HepG2 (cell line): ENCODE data around the gene HID1. TPM values are rescaled to one million over a fixed set of nuclear protein-coding genes. Genes with fewer than 3 reads are reported as not detected.

Source experiments
- ATF7 ChIP-seq, 2 experiments: fragments of 450-650 bp in 1 of 2; sonication (generic) in 1 of 2; formaldehyde crosslinking in 1 of 2; IDR thresholded peaks; 2 replicates each; pipeline versions ENCODE4 v1.4.0 to v1.6.1; 2016 to 2020; ENCODE audit warnings: antibody characterized with exemption in 1 of 2, mild to moderate bottlenecking in 1 of 2, missing genetic modification reagents in 1 of 2
- EEA1 ChIP-seq: sonication (generic); formaldehyde crosslinking; IDR thresholded peaks from 2 replicates; pipeline ENCODE4 v1.5.1; 2020; ENCODE audit warnings: mild to moderate bottlenecking, missing genetic modification reagents, borderline replicate concordance
- GPN1 ChIP-seq: sonication (generic); formaldehyde crosslinking; IDR thresholded peaks from 2 replicates; pipeline ENCODE4 v1.5.1; 2020; ENCODE audit warnings: missing genetic modification reagents, borderline replicate concordance
- HOXA5 ChIP-seq: sonication (generic); formaldehyde crosslinking; IDR thresholded peaks from 2 replicates; pipeline ENCODE4 v1.4.0; 2020; ENCODE audit warnings: missing genetic modification reagents
- IRX3 ChIP-seq: sonication (generic); formaldehyde crosslinking; IDR thresholded peaks from 2 replicates; pipeline ENCODE4 v1.8.1; 2023; ENCODE audit warnings: mild to moderate bottlenecking, low read depth, missing genetic modification reagents, borderline replicate concordance
- MBNL3 ChIP-seq: fragments of 250-450 bp; sonication (Bioruptor Pico); conservative IDR thresholded peaks from 2 replicates; pipeline ENCODE4 v1.8.0; 2022; ENCODE audit warnings: mild to moderate bottlenecking, inconsistent platforms
- REL ChIP-seq: sonication (generic); formaldehyde crosslinking; conservative IDR thresholded peaks from 2 replicates; pipeline ENCODE4 v1.8.0; 2022; ENCODE audit warnings: mild to moderate bottlenecking, missing genetic modification reagents, moderate library complexity
- SAP130 ChIP-seq: IDR thresholded peaks from 2 replicates; pipeline ENCODE4 v1.6.1; 2016; ENCODE audit warnings: low read depth
- SP2 ChIP-seq: sonication (generic); formaldehyde crosslinking; IDR thresholded peaks from 2 replicates; pipeline ENCODE4 v1.5.1; 2020; ENCODE audit warnings: mild to moderate bottlenecking, missing genetic modification reagents
- SPEN ChIP-seq: sonication (generic); formaldehyde crosslinking; IDR thresholded peaks from 2 replicates; pipeline ENCODE4 v1.5.1; 2020; ENCODE audit warnings: low read depth, mild to moderate bottlenecking, missing genetic modification reagents
- ZBTB20 ChIP-seq: sonication (generic); formaldehyde crosslinking; IDR thresholded peaks from 2 replicates; pipeline ENCODE4 v1.8.1; 2023; ENCODE audit warnings: missing genetic modification reagents, low read depth, mild to moderate bottlenecking, borderline replicate concordance
- ZFP82 ChIP-seq: sonication (generic); formaldehyde crosslinking; IDR thresholded peaks from 2 replicates; pipeline ENCODE4 v1.5.1; 2020; ENCODE audit warnings: mild to moderate bottlenecking, missing genetic modification reagents, borderline replicate concordance
- ZNF263 ChIP-seq: sonication (generic); formaldehyde crosslinking; IDR thresholded peaks from 2 replicates; pipeline ENCODE4 v1.4.0; 2020; ENCODE audit warnings: missing genetic modification reagents
- ZNF274 ChIP-seq: sonication (generic); formaldehyde crosslinking; IDR thresholded peaks from 2 replicates; pipeline ENCODE4 v1.5.1; 2020; ENCODE audit warnings: mild to moderate bottlenecking, missing genetic modification reagents
- ZNF83 ChIP-seq: sonication (generic); formaldehyde crosslinking; IDR thresholded peaks from 2 replicates; pipeline ENCODE4 v1.4.0; 2020; ENCODE audit warnings: missing genetic modification reagents, mild to moderate bottlenecking, borderline replicate concordance
- ZSCAN22 ChIP-seq: sonication (generic); formaldehyde crosslinking; IDR thresholded peaks from 2 replicates; pipeline ENCODE4 v1.4.0; 2020; ENCODE audit warnings: mild to moderate bottlenecking, missing genetic modification reagents
- polyA plus RNA-seq, 8 experiments: library from polyadenylated mRNA; depleted of rRNA in 3 of 8; stranded (reverse) in 7 of 8; unstranded in 1 of 8; fragments of >200 nt; fragmentation: Illumina TruSeq in 4 of 8; extraction: Trizol in 4 of 8; gene quantifications; 2 replicates each; pipeline versions ENCODE4 v1.2.1 to v1.2.3, GENCODE V29; 2011 to 2016; ENCODE audit warnings: low read depth in 4 of 8, missing spikeins in 1 of 8, mixed read lengths in 1 of 8; ENCODE audit not compliant: insufficient read depth in 1 of 8
- total RNA-seq, 5 experiments: library from RNA; depleted of rRNA; stranded (reverse); fragments of >200 nt; fragmentation: Illumina TruSeq; extraction: Trizol; gene quantifications; 2 replicates each; pipeline ENCODE4 v1.2.3, GENCODE V29; 2016; ENCODE audit warnings: low read depth in 1 of 5
- TF ChIP-seq, protein P1 (sequence below): sonication (generic); formaldehyde crosslinking; IDR thresholded peaks from 2 replicates; pipeline ENCODE4 v1.8.0; 2022; ENCODE audit warnings: missing genetic modification reagents, low read depth, mild to moderate bottlenecking, borderline replicate concordance
- TF ChIP-seq, protein P2 (sequence below): sonication (generic); formaldehyde crosslinking; IDR thresholded peaks from 2 replicates; pipeline ENCODE4 v1.8.0; 2023; ENCODE audit warnings: mild to moderate bottlenecking, missing genetic modification reagents
- TF ChIP-seq, protein P3 (sequence below): IDR thresholded peaks from 2 replicates; pipeline ENCODE4 v1.6.1; 2016; ENCODE audit warnings: missing compliant biosample characterization, missing genetic modification reagents, borderline replicate concordance
- TF ChIP-seq, protein P4 (sequence below): sonication (generic); formaldehyde crosslinking; IDR thresholded peaks from 2 replicates; pipeline ENCODE4 v1.4.0; 2020; ENCODE audit warnings: mild to moderate bottlenecking, missing genetic modification reagents
- TF ChIP-seq, protein P5 (sequence below): sonication (generic); formaldehyde crosslinking; IDR thresholded peaks from 2 replicates; pipeline ENCODE4 v1.9.0; 2022; ENCODE audit warnings: missing genetic modification reagents, mild to moderate bottlenecking, borderline replicate concordance
- TF ChIP-seq, protein P6 (sequence below): sonication (generic); formaldehyde crosslinking; IDR thresholded peaks from 2 replicates; pipeline ENCODE4 v1.9.0; 2022; ENCODE audit warnings: low read depth, missing genetic modification reagents

HID1 gene
- total and polyA plus RNA-seq, 2 of the 13 experiments (the other 11 are each of a cell fraction or from before 2014, with no cell fraction given), result 2.1 to 10.6 TPM

DNA sequence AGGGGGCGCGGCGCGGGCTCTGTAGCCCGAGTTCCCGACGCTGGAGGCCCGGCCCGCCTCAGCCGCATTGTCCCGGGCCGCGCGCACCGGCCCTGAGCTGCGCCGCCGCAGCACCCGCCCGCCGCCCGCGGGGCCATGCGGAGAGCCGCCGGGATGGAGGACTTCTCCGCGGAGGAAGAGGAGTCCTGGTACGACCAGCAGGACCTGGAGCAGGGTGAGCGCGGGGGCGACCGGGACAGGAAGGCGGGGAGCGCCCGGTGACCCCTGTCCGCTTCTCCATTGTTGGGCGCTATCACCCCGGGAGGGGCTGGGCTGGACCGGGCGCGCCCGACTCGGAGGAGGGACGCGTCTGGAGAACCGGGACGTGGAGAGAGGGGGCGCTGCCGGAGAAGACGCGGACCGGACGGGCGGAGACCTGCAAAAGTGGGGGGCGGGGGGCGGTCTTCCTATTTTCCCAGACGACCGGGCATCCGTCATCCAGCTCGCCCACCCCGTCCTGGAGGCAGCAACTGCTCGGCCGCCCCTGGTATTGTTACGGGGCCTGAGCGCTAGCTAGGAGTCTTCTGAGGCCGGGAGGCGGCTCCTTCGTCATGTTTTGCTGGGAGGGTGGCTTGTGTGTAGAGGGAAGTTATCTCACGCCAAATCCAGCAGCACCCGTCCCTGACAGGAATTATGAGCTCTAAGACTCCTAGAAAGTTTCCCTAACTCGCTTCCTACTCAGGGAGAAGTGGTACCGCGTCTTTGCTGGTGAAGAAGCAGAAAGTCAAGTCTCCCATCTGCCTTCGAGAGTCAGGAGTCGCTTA, 15.6 kb upstream of the HID1 start (continued):
- TF ChIP-seq, protein P1, sequence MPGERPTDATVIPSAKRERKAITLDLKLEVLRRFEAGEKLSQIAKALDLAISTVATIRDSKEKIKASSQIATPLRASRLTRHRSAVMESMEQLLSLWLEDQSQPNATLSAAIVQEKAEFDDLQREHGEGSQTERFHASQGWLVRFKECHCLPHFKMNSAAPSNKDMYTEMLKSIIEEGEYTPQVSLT (CRISPR knock-in tag), result no peak
- TF ChIP-seq, protein P2, sequence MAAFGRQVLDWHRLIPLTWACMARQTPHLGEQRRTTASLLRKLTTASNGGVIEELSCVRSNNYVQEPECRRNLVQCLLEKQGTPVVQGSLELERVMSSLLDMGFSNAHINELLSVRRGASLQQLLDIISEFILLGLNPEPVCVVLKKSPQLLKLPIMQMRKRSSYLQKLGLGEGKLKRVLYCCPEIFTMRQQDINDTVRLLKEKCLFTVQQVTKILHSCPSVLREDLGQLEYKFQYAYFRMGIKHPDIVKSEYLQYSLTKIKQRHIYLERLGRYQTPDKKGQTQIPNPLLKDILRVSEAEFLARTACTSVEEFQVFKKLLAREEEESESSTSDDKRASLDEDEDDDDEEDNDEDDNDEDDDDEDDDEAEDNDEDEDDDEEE, result peak; percentile 60; the same call in 1 of the 2 replicates
- TF ChIP-seq ZNF263 (CRISPR knock-in tag) (peak; percentile 90), ZSCAN22 (CRISPR knock-in tag) (no peak), MBNL3 (CRISPR knock-in tag) (no peak), HOXA5 (CRISPR knock-in tag) (no peak), SAP130 (CRISPR knock-in tag) (peak; percentile 54), ZNF274 (CRISPR knock-in tag) (peak; percentile 11; the same call in 1 of the 2 replicates), SPEN (CRISPR knock-in tag) (no peak), REL (CRISPR knock-in tag) (no peak), EEA1 (0 out of 2 replicates have a peak, but pooled peaks have one; percentile 15), ATF7 (IDR thresholded peaks at IDR 0.05) (no peak), ATF7 (CRISPR knock-in tag; IDR thresholded peaks at IDR 0.05) (no peak), IRX3 (CRISPR knock-in tag) (0 out of 2 replicates have a peak, but pooled peaks have one; percentile 25), ZFP82 (CRISPR knock-in tag) (no peak), SP2 (CRISPR knock-in tag) (peak; percentile 21; the same call in 1 of the 2 replicates), ZBTB20 (no peak), ZNF83 (CRISPR knock-in tag) (no peak), GPN1 (CRISPR knock-in tag) (no peak)
- TF ChIP-seq, protein P3, sequence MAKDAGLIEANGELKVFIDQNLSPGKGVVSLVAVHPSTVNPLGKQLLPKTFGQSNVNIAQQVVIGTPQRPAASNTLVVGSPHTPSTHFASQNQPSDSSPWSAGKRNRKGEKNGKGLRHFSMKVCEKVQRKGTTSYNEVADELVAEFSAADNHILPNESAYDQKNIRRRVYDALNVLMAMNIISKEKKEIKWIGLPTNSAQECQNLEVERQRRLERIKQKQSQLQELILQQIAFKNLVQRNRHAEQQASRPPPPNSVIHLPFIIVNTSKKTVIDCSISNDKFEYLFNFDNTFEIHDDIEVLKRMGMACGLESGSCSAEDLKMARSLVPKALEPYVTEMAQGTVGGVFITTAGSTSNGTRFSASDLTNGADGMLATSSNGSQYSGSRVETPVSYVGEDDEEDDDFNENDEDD (CRISPR knock-in tag), result 0 out of 2 replicates have a peak, but pooled peaks have one; percentile 27
- TF ChIP-seq, protein P4, sequence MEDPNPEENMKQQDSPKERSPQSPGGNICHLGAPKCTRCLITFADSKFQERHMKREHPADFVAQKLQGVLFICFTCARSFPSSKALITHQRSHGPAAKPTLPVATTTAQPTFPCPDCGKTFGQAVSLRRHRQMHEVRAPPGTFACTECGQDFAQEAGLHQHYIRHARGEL (CRISPR knock-in tag), result no peak
- TF ChIP-seq, protein P5, sequence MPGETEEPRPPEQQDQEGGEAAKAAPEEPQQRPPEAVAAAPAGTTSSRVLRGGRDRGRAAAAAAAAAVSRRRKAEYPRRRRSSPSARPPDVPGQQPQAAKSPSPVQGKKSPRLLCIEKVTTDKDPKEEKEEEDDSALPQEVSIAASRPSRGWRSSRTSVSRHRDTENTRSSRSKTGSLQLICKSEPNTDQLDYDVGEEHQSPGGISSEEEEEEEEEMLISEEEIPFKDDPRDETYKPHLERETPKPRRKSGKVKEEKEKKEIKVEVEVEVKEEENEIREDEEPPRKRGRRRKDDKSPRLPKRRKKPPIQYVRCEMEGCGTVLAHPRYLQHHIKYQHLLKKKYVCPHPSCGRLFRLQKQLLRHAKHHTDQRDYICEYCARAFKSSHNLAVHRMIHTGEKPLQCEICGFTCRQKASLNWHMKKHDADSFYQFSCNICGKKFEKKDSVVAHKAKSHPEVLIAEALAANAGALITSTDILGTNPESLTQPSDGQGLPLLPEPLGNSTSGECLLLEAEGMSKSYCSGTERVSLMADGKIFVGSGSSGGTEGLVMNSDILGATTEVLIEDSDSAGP (CRISPR knock-in tag), result 0 out of 2 replicates have a peak, but pooled peaks have one; percentile 9
- TF ChIP-seq, protein P6, sequence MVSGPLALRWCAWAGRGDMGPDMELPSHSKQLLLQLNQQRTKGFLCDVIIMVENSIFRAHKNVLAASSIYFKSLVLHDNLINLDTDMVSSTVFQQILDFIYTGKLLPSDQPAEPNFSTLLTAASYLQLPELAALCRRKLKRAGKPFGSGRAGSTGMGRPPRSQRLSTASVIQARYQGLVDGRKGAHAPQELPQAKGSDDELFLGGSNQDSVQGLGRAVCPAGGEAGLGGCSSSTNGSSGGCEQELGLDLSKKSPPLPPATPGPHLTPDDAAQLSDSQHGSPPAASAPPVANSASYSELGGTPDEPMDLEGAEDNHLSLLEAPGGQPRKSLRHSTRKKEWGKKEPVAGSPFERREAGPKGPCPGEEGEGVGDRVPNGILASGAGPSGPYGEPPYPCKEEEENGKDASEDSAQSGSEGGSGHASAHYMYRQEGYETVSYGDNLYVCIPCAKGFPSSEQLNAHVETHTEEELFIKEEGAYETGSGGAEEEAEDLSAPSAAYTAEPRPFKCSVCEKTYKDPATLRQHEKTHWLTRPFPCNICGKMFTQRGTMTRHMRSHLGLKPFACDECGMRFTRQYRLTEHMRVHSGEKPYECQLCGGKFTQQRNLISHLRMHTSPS (CRISPR knock-in tag), result 0 out of 2 replicates have a peak, but pooled peaks have one; percentile 11
